ENCODE measurements around the gene AFF3.

The AFF3 gene

GRCh38 chr2:100148883-100149282 is 6.5 kb upstream of the AFF3 start:
- H3K27me3 ChIP-seq (ENCODE audit: insufficient read depth, low read length) = no peaks in the 10 kb centered on the region
- H3K4me3 ChIP-seq (ENCODE audit: low read depth, low read length) = no peak overlapping the region
- H3K36me3 ChIP-seq (ENCODE audit: control insufficient read depth in 1 of 2, insufficient read depth in 2 of 2, low read length in 2 of 2) = no peaks in the 10 kb centered on the region

GRCh38 chr2:100146657-100146960 is 4.2 kb upstream of the AFF3 start:
- no CpG with 5 or more reads among the region's 2 CpGs for WGBS (ENCODE audit: extremely low coverage, insufficient coverage, insufficient read length)

More at GRCh38 chr2:100148883-100149282, 6.5 kb upstream of the AFF3 start:
- H3K9me3 ChIP-seq (ENCODE audit: insufficient read depth, low read depth, low read length) = no peaks in the 10 kb centered on the region
- H4K91ac ChIP-seq (ENCODE audit: low read depth, low read length) = no peak overlapping the region
- no peak overlapping the region for H4K12ac ChIP-seq (ENCODE audit: low read depth, low read length)
- H2BK120ac ChIP-seq (ENCODE audit: insufficient read depth, low read length, poor library complexity) = no peak overlapping the region
- DNase-seq = no peak
- H3K4ac ChIP-seq (ENCODE audit: low read depth, low read length) = no peak overlapping the region
- H3K14ac ChIP-seq (ENCODE audit: low read length) = no peak overlapping the region
- no peak overlapping the region for H3K23ac ChIP-seq (ENCODE audit: low read length)
- H3K79me2 ChIP-seq (ENCODE audit: control insufficient read depth, insufficient read depth, low read length, poor library complexity) = no peaks in the 10 kb centered on the region
- no peak overlapping the region for H4K8ac ChIP-seq (ENCODE audit: low read depth, low read length)
- H3K18ac ChIP-seq (ENCODE audit: low read length) = no peak overlapping the region
- H3K9ac ChIP-seq (ENCODE audit: low read length) = no peak overlapping the region
- H2BK12ac ChIP-seq (ENCODE audit: low read length) = no peak overlapping the region
- no peaks in the 10 kb centered on the region for H3K4me1 ChIP-seq (ENCODE audit: control insufficient read depth in 1 of 2, insufficient read depth in 2 of 2, low read length in 2 of 2)
- H3K27ac ChIP-seq (ENCODE audit: low read depth, low read length) = no peak overlapping the region
- no peak overlapping the region for H2BK5ac ChIP-seq (ENCODE audit: low read depth, low read length, poor library complexity)
- no CpG with 5 or more reads among the region's 4 CpGs for WGBS (ENCODE audit: extremely low coverage, insufficient coverage, insufficient read length)
- no peaks in the 10 kb centered on the region for H3K79me1 ChIP-seq (ENCODE audit: low read length)
- H2AFZ ChIP-seq (ENCODE audit: insufficient read depth, low read length, poor library complexity) = no peak overlapping the region
- no peak overlapping the region for H3K4me2 ChIP-seq (ENCODE audit: low read length)
- H2AK5ac ChIP-seq (ENCODE audit: low read length) = no peak overlapping the region

GRCh38 chr2:100145893-100146656 is 3.7 kb upstream of the AFF3 start:
- no peak overlapping the region for H4K8ac ChIP-seq (ENCODE audit: low read depth, low read length)
- no peak for DNase-seq
- no peak overlapping the region for H2AFZ ChIP-seq (ENCODE audit: insufficient read depth, low read length, poor library complexity)
- no peak overlapping the region for H3K23ac ChIP-seq (ENCODE audit: low read length)
- H2BK5ac ChIP-seq (ENCODE audit: low read depth, low read length, poor library complexity) = no peak overlapping the region
- H2AK5ac ChIP-seq (ENCODE audit: low read length) = no peak overlapping the region
- H4K12ac ChIP-seq (ENCODE audit: low read depth, low read length) = no peak overlapping the region
- no CpG with 5 or more reads among the region's 11 CpGs for WGBS (ENCODE audit: extremely low coverage, insufficient coverage, insufficient read length)
- H3K79me1 ChIP-seq (ENCODE audit: low read length) = no peaks in the 10 kb centered on the region
- H2BK120ac ChIP-seq (ENCODE audit: insufficient read depth, low read length, poor library complexity) = no peak overlapping the region
- H3K4me3 ChIP-seq (ENCODE audit: low read depth, low read length) = no peak overlapping the region
- no peak overlapping the region for H4K91ac ChIP-seq (ENCODE audit: low read depth, low read length)
- H3K27me3 ChIP-seq (ENCODE audit: insufficient read depth, low read length) = no peaks in the 10 kb centered on the region
- no peaks in the 10 kb centered on the region for H3K36me3 ChIP-seq (ENCODE audit: control insufficient read depth in 1 of 2, insufficient read depth in 2 of 2, low read length in 2 of 2)
- no peak overlapping the region for H3K9ac ChIP-seq (ENCODE audit: low read length)
- no peak overlapping the region for H3K27ac ChIP-seq (ENCODE audit: low read depth, low read length)
- H3K4me2 ChIP-seq (ENCODE audit: low read length) = no peak overlapping the region
- H3K14ac ChIP-seq (ENCODE audit: low read length) = no peak overlapping the region
- H3K18ac ChIP-seq (ENCODE audit: low read length) = no peak overlapping the region
- H2BK12ac ChIP-seq (ENCODE audit: low read length) = no peak overlapping the region
- no peaks in the 10 kb centered on the region for H3K79me2 ChIP-seq (ENCODE audit: control insufficient read depth, insufficient read depth, low read length, poor library complexity)
- H3K9me3 ChIP-seq (ENCODE audit: insufficient read depth, low read depth, low read length) = peaks cover 1% of the 10 kb centered on the region
- no peak overlapping the region for H3K4ac ChIP-seq (ENCODE audit: low read depth, low read length)
- no peaks in the 10 kb centered on the region for H3K4me1 ChIP-seq (ENCODE audit: control insufficient read depth in 1 of 2, insufficient read depth in 2 of 2, low read length in 2 of 2)

More at GRCh38 chr2:100146657-100146960, 4.2 kb upstream of the AFF3 start:
- H2BK5ac ChIP-seq (ENCODE audit: low read depth, low read length, poor library complexity) = no peak overlapping the region
- no peak overlapping the region for H3K23ac ChIP-seq (ENCODE audit: low read length)
- H3K4ac ChIP-seq (ENCODE audit: low read depth, low read length) = no peak overlapping the region
- H3K79me2 ChIP-seq (ENCODE audit: control insufficient read depth, insufficient read depth, low read length, poor library complexity) = no peaks in the 10 kb centered on the region
- H3K4me3 ChIP-seq (ENCODE audit: low read depth, low read length) = no peak overlapping the region
- no peak overlapping the region for H4K91ac ChIP-seq (ENCODE audit: low read depth, low read length)
- no peak overlapping the region for H3K9ac ChIP-seq (ENCODE audit: low read length)
- H3K4me1 ChIP-seq (ENCODE audit: control insufficient read depth in 1 of 2, insufficient read depth in 2 of 2, low read length in 2 of 2) = no peaks in the 10 kb centered on the region
- H3K4me2 ChIP-seq (ENCODE audit: low read length) = no peak overlapping the region
- H2AFZ ChIP-seq (ENCODE audit: insufficient read depth, low read length, poor library complexity) = no peak overlapping the region
- H2BK120ac ChIP-seq (ENCODE audit: insufficient read depth, low read length, poor library complexity) = no peak overlapping the region
- H2BK12ac ChIP-seq (ENCODE audit: low read length) = no peak overlapping the region
- DNase-seq = no peak
- no peaks in the 10 kb centered on the region for H3K27me3 ChIP-seq (ENCODE audit: insufficient read depth, low read length)
- H3K36me3 ChIP-seq (ENCODE audit: control insufficient read depth in 1 of 2, insufficient read depth in 2 of 2, low read length in 2 of 2) = no peaks in the 10 kb centered on the region
- H3K14ac ChIP-seq (ENCODE audit: low read length) = no peak overlapping the region
- H2AK5ac ChIP-seq (ENCODE audit: low read length) = no peak overlapping the region
- no peak overlapping the region for H4K12ac ChIP-seq (ENCODE audit: low read depth, low read length)
- H3K27ac ChIP-seq (ENCODE audit: low read depth, low read length) = no peak overlapping the region
- no peak overlapping the region for H4K8ac ChIP-seq (ENCODE audit: low read depth, low read length)
- H3K79me1 ChIP-seq (ENCODE audit: low read length) = no peaks in the 10 kb centered on the region
- H3K18ac ChIP-seq (ENCODE audit: low read length) = no peak overlapping the region
- H3K9me3 ChIP-seq (ENCODE audit: insufficient read depth, low read depth, low read length) = peaks cover 1% of the 10 kb centered on the region

GRCh38 chr2:100143286-100143685 is 896 bp upstream of the AFF3 start:
- H2BK120ac ChIP-seq (ENCODE audit: insufficient read depth, low read length, poor library complexity) = no peak overlapping the region
- no peak overlapping the region for H3K18ac ChIP-seq (ENCODE audit: low read length)
- no peak overlapping the region for H4K12ac ChIP-seq (ENCODE audit: low read depth, low read length)
- no peak overlapping the region for H3K4me3 ChIP-seq (ENCODE audit: low read depth, low read length)
- no peaks in the 10 kb centered on the region for H3K4me1 ChIP-seq (ENCODE audit: control insufficient read depth in 1 of 2, insufficient read depth in 2 of 2, low read length in 2 of 2)
- no peaks in the 10 kb centered on the region for H3K79me1 ChIP-seq (ENCODE audit: low read length)
- no peak overlapping the region for H3K14ac ChIP-seq (ENCODE audit: low read length)
- H3K27ac ChIP-seq (ENCODE audit: low read depth, low read length) = no peak overlapping the region
- DNase-seq = no peak
- no CpG with 5 or more reads among the region's 6 CpGs for WGBS (ENCODE audit: extremely low coverage, insufficient coverage, insufficient read length)
- H3K79me2 ChIP-seq (ENCODE audit: control insufficient read depth, insufficient read depth, low read length, poor library complexity) = no peaks in the 10 kb centered on the region
- no peak overlapping the region for H3K4ac ChIP-seq (ENCODE audit: low read depth, low read length)
- no peak overlapping the region for H2AK5ac ChIP-seq (ENCODE audit: low read length)
- no peak overlapping the region for H3K4me2 ChIP-seq (ENCODE audit: low read length)
- no peak overlapping the region for H2BK5ac ChIP-seq (ENCODE audit: low read depth, low read length, poor library complexity)
- no peaks in the 10 kb centered on the region for H3K36me3 ChIP-seq (ENCODE audit: control insufficient read depth in 1 of 2, insufficient read depth in 2 of 2, low read length in 2 of 2)
- no peak overlapping the region for H2AFZ ChIP-seq (ENCODE audit: insufficient read depth, low read length, poor library complexity)
- no peak overlapping the region for H4K91ac ChIP-seq (ENCODE audit: low read depth, low read length)
- no peak overlapping the region for H3K9ac ChIP-seq (ENCODE audit: low read length)
- H3K27me3 ChIP-seq (ENCODE audit: insufficient read depth, low read length) = no peaks in the 10 kb centered on the region
- peaks cover 1% of the 10 kb centered on the region for H3K9me3 ChIP-seq (ENCODE audit: insufficient read depth, low read depth, low read length)
- H4K8ac ChIP-seq (ENCODE audit: low read depth, low read length) = no peak overlapping the region
- H3K23ac ChIP-seq (ENCODE audit: low read length) = no peak overlapping the region
- no peak overlapping the region for H2BK12ac ChIP-seq (ENCODE audit: low read length)
